HG03520 (cell line): ENCODE measurements around the gene PRKD1.
"Not testable (repeated sequence)": the region's sequence is repeated elsewhere in the genome, so short reads cannot be mapped to it uniquely, and the experiment has no call there.

Experiments used
- ATAC-seq: cut with Tn5 transposase; IDR thresholded peaks from one replicate; pipeline ENCODE4 v1.9.1; 2021; ENCODE audit warnings: mild to moderate bottlenecking, moderate library complexity; ENCODE audit not compliant: unreplicated experiment

Gene PRKD1

GRCh38 chr14:29900609-29901350 is 26.9 kb downstream of the PRKD1 start:
- no peak for ATAC-seq

DNA sequence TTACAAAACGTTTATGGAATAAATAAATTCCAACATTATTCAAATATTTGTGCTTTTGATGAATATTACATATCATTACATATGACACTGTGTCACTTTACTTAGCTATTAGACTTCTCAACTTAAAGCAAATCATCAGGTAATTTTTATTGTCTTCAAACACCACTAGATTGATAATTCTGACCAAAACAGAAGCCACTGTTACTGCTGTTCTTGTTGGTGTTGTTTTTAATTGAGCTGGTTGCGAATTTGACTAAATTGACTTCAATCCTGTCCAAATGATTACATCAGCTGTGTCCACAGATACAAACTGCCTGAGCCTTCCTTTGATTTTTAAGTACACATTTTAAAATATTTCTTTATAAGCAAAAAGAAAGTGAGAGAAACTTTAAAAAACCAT is 29.2 kb downstream of the PRKD1 start:
- no peak for ATAC-seq

- ATAC-seq = no peak
These were observed 30.5 kb downstream of the PRKD1 start for GRCh38 chr14:29897181-29897580.

- no peak for ATAC-seq
These were observed 31.3 kb downstream of the PRKD1 start for GRCh38 chr14:29896354-29896821.

- ATAC-seq = no peak
These were observed 32.0 kb downstream of the PRKD1 start for GRCh38 chr14:29895591-29896083.

DNA sequence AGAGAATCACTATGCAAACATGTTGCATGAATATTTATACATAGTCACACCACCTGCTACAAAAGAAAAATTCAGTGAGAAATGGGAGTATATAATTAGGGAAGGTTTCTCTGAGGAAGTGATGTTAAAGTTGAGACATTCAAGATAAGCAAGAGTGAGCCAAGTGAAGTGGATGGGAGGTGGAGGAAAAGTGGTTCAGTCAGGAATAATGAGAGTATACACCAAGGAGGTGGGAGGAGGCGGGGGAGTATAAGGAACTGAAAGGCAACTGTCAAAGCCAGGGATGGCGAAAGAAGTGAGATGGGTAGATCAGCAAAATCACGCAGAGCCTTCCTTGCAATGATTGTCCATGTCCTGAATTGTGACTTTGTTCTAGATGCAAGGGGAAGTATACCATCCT is 33.7 kb downstream of the PRKD1 start:
- ATAC-seq = no peak

DNA sequence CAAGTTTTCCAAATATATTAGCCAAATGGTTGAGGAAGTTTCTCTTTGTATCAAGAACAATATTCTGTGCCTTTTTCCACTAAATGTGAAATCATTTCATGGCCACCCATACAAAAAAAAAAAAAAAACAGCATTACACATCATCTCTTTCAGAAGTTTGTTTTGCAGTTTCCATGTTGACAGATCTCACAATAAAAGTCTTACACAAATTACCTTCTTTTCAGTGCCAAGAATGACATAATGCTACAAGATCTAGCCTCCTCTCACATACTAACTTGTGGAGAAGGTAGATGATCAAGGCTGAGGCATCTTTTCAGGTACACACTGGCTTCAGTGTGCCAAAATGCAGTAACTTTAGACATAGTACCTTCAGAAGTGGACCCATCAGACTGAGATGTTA is 35.3 kb downstream of the PRKD1 start:
- no peak for ATAC-seq

DNA sequence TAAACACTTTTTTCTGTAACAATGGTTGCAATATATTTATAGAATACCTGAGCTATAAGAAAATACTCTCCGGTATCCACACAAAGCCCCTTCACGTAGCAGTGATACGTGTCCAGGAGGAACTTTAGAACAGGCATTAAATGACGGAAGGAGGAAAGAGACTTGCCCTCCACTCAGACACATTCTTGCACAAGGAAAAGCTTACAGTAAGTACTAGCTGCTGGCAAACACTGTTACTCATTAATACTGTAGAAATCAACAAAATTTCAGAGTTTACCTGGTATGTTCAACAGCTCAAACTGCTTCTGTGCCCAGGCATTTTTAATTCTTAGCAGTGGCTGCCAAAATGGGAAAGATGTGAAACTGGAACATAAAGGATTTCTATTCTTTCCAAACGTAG is 41.7 kb downstream of the PRKD1 start:
- no peak for ATAC-seq

DNA sequence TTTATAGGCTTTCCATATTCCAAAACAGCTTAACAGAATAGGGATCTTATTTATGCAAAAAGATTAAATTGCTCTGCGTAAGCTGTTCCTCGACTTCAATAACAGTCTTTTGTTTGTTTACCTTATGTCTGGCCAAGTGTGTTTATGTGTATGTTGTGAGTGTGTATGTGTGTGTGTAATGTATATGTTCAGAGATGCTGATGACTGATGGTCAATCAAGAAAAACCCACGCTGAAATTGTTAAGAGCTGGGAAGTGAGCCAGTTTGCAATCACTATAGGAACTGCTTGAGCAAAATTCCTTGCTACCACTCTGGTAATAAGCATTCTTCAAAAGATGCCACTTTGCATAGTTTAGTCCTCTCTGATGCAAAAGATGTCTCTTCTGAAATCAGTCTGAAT is 59.6 kb downstream of the PRKD1 start:
- no peak for ATAC-seq

- ATAC-seq = no peak
These were observed 62.3 kb downstream of the PRKD1 start for GRCh38 chr14:29865299-29865698.

DNA sequence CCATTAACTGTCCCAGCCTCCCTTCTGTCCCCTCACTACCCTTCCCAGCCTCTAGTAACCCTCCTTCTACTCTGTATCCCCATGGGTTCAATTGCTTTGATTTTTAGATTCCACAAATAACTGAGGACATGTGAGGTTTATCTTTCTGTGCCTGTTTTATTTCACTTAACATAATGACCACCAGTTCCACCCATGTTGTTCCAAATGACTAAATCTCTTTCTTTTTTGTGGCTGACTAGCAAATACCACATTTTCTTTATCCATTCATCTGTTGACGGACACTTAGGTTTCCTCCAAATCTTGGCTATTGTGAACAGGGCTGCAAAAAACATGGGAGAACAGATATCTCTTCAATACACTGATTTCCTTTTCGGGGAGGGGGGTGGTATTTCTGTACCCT is 65.7 kb downstream of the PRKD1 start:
- no peak for ATAC-seq

GRCh38 chr14:29858299-29858698 is 69.3 kb downstream of the PRKD1 start:
- peak; percentile 83 for ATAC-seq

GRCh38 chr14:29857551-29857950 is 70.1 kb downstream of the PRKD1 start:
- peak; percentile 73 for ATAC-seq

DNA sequence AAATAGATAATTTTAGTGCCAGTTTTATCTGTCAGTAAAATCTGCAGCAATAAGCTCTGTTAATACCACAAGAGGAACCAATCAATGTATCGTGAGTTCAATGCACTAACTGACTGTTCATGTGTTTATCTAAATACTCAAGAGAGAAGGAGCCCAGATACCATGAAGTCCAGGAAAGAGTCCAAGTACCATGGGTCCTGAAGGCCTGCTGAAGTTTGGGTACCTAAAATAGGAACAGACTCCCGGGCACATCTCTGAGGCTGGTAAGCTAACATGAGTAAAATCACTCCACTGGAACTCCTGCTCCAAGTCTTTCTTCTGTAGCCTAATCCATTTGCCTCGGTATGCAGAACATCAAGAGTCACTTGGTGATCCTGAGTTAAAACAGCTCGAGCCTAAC is 71.1 kb downstream of the PRKD1 start:
- ATAC-seq = no peak

DNA sequence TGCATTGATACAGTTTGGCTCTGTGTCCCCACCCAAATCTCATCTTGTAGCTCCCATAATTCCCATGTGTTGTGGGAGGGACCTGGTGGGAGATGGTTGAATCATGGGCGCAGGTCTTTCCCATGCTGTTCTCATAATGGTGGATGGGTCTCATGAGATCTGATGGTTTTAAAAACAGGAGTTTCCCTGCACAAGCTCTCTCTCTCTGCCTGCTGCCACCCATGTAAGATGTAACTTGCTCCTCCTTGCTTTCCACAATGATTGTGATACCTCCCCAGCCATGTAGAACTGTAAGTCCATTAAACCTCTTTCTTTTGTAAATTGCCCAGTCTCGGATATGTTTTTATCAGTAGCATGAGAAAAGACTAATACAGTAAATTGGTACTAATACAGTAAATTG is 74.0 kb downstream of the PRKD1 start:
- not testable (repeated sequence) for ATAC-seq

DNA sequence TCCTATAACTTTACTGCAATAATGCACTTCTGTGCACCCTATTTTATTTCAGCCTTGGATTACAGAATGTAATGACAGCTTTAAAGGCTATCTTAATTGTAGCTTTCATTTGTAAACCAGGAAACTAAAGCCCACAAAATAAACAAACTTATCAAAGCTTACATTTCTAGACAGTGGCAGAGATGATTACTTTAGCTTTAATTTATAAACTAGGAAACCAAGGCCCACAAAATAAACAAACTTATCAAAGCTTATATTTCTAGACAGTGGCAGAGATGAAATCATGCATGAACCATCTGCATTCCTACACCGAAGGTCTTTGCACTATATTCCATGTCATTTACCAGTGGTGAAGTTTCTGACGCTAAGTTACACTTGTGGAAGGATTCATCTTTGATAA is 74.4 kb downstream of the PRKD1 start:
- ATAC-seq = no peak

DNA sequence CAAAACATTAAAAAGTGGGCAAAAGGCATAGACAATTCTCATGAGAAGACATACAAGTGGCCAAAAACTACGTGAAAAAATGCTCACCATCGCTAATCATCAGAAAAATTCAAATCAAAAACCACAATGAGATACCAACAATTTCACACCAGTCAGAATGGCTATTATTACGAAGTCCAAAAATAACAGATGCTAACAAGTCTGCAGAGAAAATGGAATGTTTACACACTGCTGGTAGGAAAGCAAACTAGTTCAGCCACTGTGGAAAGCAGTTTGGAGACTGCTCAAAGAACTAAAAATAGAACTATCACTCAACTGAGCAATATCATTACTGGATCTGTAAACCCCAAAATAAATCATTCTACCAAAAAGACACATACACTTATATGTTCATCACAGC is 76.2 kb downstream of the PRKD1 start:
- ATAC-seq = no peak

DNA sequence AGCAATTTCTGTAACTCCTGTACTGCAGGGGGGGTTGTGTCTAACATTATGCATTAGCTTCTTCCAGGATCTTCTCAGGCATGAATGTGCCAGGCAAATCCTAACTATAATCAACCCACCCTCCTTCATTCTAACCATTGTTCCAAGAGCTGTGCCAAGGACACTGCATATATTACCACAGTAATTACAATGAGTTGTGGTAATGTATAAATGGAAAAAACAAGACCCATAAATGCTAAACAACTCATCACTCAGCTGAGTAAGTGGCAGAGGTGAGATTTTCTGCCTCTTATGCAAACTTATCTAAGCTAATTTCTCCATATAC is 80.6 kb downstream of the PRKD1 start:
- no peak for ATAC-seq

GRCh38 chr14:29846339-29847055 is 81.2 kb downstream of the PRKD1 start:
- ATAC-seq = peak; percentile 48

GRCh38 chr14:29843981-29844380 is 83.7 kb downstream of the PRKD1 start:
- no peak for ATAC-seq

GRCh38 chr14:29842228-29842627 is 85.4 kb downstream of the PRKD1 start:
- ATAC-seq = no peak

GRCh38 chr14:29840369-29840892 is 87.2 kb downstream of the PRKD1 start:
- not testable (repeated sequence) for ATAC-seq
